H1 (cell line): ENCODE measurements around the gene AWAT2. TPM values are rescaled to one million over a fixed set of nuclear protein-coding genes. Genes with fewer than 3 reads are reported as not detected.

Experiments used
- CTCF ChIA-PET: fragments of 300-600 bp; sonication (Branson Sonifier 250); formaldehyde crosslinking; loops from one replicate; lab custom pipeline; 2021; ENCODE audit not compliant: partially characterized antibody; lab: Charles Lee
- POLR2A ChIA-PET: fragments of 300-600 bp; sonication (Branson Sonifier 250); formaldehyde crosslinking; loops from one replicate; lab custom pipeline; 2021; ENCODE audit warnings: inconsistent platforms; ENCODE audit not compliant: partially characterized antibody; lab: Charles Lee
- DNase-seq, 2 experiments: peaks; one replicate each; pipeline versions ENCODE4 v3.0.0 to v3.0.0-alpha.2; 2010 to 2022; ENCODE audit warnings: low spot score in 2 of 2, low read depth in 1 of 2, mixed read lengths in 1 of 2
- FAIRE-seq: peaks from 2 replicates; lab custom pipeline; 2011; peaks lifted over from hg19 to GRCh38; lab: Jason Lieb, UNC
- H2AFZ ChIP-seq: 2 replicates; pipeline ENCODE4 v1.8.1; 2012; ENCODE audit warnings: low read length, inconsistent platforms
- H2AK5ac ChIP-seq: 2 replicates; pipeline ENCODE4 v1.6.1; 2013; ENCODE audit warnings: low read depth, low read length
- H2BK120ac ChIP-seq: replicated peaks from 2 replicates; pipeline ENCODE3; 2013; ENCODE audit warnings: low read depth, low read length, inconsistent platforms
- H2BK12ac ChIP-seq: 2 replicates; pipeline ENCODE4 v1.6.1; 2013; ENCODE audit warnings: low read depth, low read length
- H2BK15ac ChIP-seq: 2 replicates; pipeline ENCODE4 v1.6.1; 2013; ENCODE audit warnings: low read length
- H2BK20ac ChIP-seq: 2 replicates; pipeline ENCODE4 v1.6.1; 2013; ENCODE audit warnings: low read length
- H2BK5ac ChIP-seq: 2 replicates; pipeline ENCODE4 v1.6.1; 2013; ENCODE audit warnings: low read depth, low read length
- H3K14ac ChIP-seq: 2 replicates; pipeline ENCODE4 v1.6.1; 2013; ENCODE audit warnings: inconsistent platforms; ENCODE audit not compliant: insufficient read length
- H3K18ac ChIP-seq: 2 replicates; pipeline ENCODE4 v1.6.1; 2013; ENCODE audit warnings: low read length; ENCODE audit errors: extremely low read depth
- H3K23ac ChIP-seq: 2 replicates; pipeline ENCODE4 v1.6.1; 2013; ENCODE audit warnings: inconsistent platforms; ENCODE audit not compliant: insufficient read length
- H3K23me2 ChIP-seq: 2 replicates; pipeline ENCODE4 v1.6.1; 2013; ENCODE audit warnings: low read depth, low read length
- H3K27ac ChIP-seq: 2 replicates; pipeline ENCODE4 v1.6.1; 2011; ENCODE audit warnings: low read depth, low read length, inconsistent platforms
- H3K27me3 ChIP-seq, 4 experiments: replicated peaks in 1 of 4; 1 replicate in 1 of 4; 2 replicates in 3 of 4; pipeline versions ENCODE4 v1.6.1 to v1.8.1; 2011 to 2013; ENCODE audit warnings: low read length in 3 of 4, mild to moderate bottlenecking in 3 of 4, inconsistent platforms in 2 of 4, mixed read lengths in 2 of 4, moderate library complexity in 1 of 4; ENCODE audit not compliant: control insufficient read depth in 3 of 4, insufficient read depth in 3 of 4; ENCODE audit errors: extremely low read depth in 1 of 4
- H3K36me3 ChIP-seq, 4 experiments: 2 replicates each; pipeline versions ENCODE4 v1.6.1 to v1.8.1; 2011 to 2013; ENCODE audit warnings: mild to moderate bottlenecking in 4 of 4, low read length in 3 of 4, moderate library complexity in 2 of 4, control low read depth in 1 of 4, inconsistent platforms in 1 of 4; ENCODE audit not compliant: insufficient read depth in 4 of 4, control insufficient read depth in 2 of 4
- H3K4ac ChIP-seq: replicated peaks from 2 replicates; pipeline ENCODE3; 2013; ENCODE audit warnings: low read length, low read depth, mixed read lengths, inconsistent platforms; ENCODE audit not compliant: insufficient read length
- H3K4me1 ChIP-seq, 4 experiments: replicated peaks in 1 of 4; 1 replicate in 1 of 4; 2 replicates in 3 of 4; pipeline versions ENCODE4 v1.6.1 to v1.8.1; 2011 to 2013; ENCODE audit warnings: low read length in 3 of 4, inconsistent platforms in 2 of 4, mixed read lengths in 1 of 4; ENCODE audit not compliant: insufficient read depth in 4 of 4, control insufficient read depth in 3 of 4
- H3K4me2 ChIP-seq, 2 experiments: 2 replicates each; pipeline versions ENCODE4 v1.6.1 to v1.8.1; 2011 to 2013; ENCODE audit warnings: low read depth in 2 of 2, low read length in 2 of 2, control low read depth in 1 of 2, inconsistent platforms in 1 of 2, mild to moderate bottlenecking in 1 of 2; ENCODE audit not compliant: insufficient read depth in 1 of 2
- H3K4me3 ChIP-seq, 4 experiments: fragments of 200-600, 300-600 bp in 1 of 4; sonication (generic), shearing (Covaris generic), sonication (Bioruptor Twin) in 1 of 4; 2 replicates each; pipeline versions ENCODE4 v1.5.1 to v1.8.1; 2011 to 2016; ENCODE audit warnings: low read length in 4 of 4, low read depth in 3 of 4, control low read depth in 2 of 4, inconsistent platforms in 2 of 4, mild to moderate bottlenecking in 2 of 4, mixed read lengths in 1 of 4, moderate library complexity in 1 of 4; ENCODE audit not compliant: insufficient read depth in 2 of 4; ENCODE audit errors: extremely low read depth in 1 of 4
- H3K56ac ChIP-seq: replicated peaks from 2 replicates; pipeline ENCODE3; 2013; ENCODE audit warnings: low read depth, mild to moderate bottlenecking, mixed read lengths, low read length, inconsistent platforms; ENCODE audit not compliant: insufficient read length
- H3K79me1 ChIP-seq: 2 replicates; pipeline ENCODE4 v1.6.1; 2013; ENCODE audit warnings: low read depth, low read length, control low read depth
- H3K79me2 ChIP-seq, 2 experiments: 2 replicates each; pipeline versions ENCODE4 v1.6.1 to v1.8.1; 2012 to 2013; ENCODE audit warnings: low read length in 2 of 2, mild to moderate bottlenecking in 2 of 2, inconsistent platforms in 1 of 2; ENCODE audit not compliant: insufficient read depth in 2 of 2, control insufficient read depth in 1 of 2
- H3K9ac ChIP-seq, 4 experiments: replicated peaks in 1 of 4; 1 replicate in 1 of 4; 2 replicates in 3 of 4; pipeline versions ENCODE4 v1.6.1 to v1.8.1; 2011 to 2013; ENCODE audit warnings: low read depth in 3 of 4, low read length in 3 of 4, control low read depth in 2 of 4, mild to moderate bottlenecking in 2 of 4, moderate library complexity in 2 of 4, inconsistent platforms in 1 of 4; ENCODE audit errors: extremely low read depth in 1 of 4
- H3K9me3 ChIP-seq, 2 experiments: 2 replicates each; pipeline versions ENCODE4 v1.6.1 to v1.8.1; 2012 to 2013; ENCODE audit warnings: mild to moderate bottlenecking in 2 of 2, moderate library complexity in 2 of 2, control low read depth in 1 of 2, inconsistent platforms in 1 of 2, low read depth in 1 of 2, low read length in 1 of 2, mixed read lengths in 1 of 2; ENCODE audit not compliant: insufficient read depth in 2 of 2
- H4K20me1 ChIP-seq, 2 experiments: replicated peaks in 1 of 2; 2 replicates each; pipeline versions ENCODE3 to v1.8.1; 2011 to 2013; ENCODE audit warnings: inconsistent platforms in 2 of 2, low read length in 2 of 2, mild to moderate bottlenecking in 1 of 2; ENCODE audit not compliant: insufficient read depth in 2 of 2, control insufficient read depth in 1 of 2
- H4K5ac ChIP-seq: 2 replicates; pipeline ENCODE4 v1.6.1; 2013; ENCODE audit warnings: low read length, low read depth, mixed read lengths, inconsistent platforms; ENCODE audit not compliant: insufficient read length
- H4K8ac ChIP-seq: 2 replicates; pipeline ENCODE4 v1.8.0; 2013; ENCODE audit warnings: mild to moderate bottlenecking, moderate library complexity, low read length, inconsistent platforms; ENCODE audit not compliant: insufficient read depth; ENCODE audit errors: extremely low read depth
- H4K91ac ChIP-seq: replicated peaks from 2 replicates; pipeline ENCODE3; 2013; ENCODE audit warnings: low read length, mixed read lengths, inconsistent platforms; ENCODE audit not compliant: insufficient read length
- BCL11A ChIP-seq, 2 experiments: IDR thresholded peaks; one replicate each; pipeline ENCODE4 v1.6.1; 2011; ENCODE audit warnings: low read depth in 2 of 2, low read length in 2 of 2, mild to moderate bottlenecking in 2 of 2
- CBX8 ChIP-seq: fragments of 300-800, 300-1000 bp; sonication (generic); IDR thresholded peaks from 2 replicates; pipeline ENCODE4 v1.7.1; 2016; ENCODE audit warnings: low read depth, low read length, borderline replicate concordance
- CHD2 ChIP-seq: IDR thresholded peaks from 2 replicates; pipeline ENCODE4 v1.6.1; 2012; ENCODE audit warnings: low read length, improper control_type of control experiment
- E2F6 ChIP-seq: IDR thresholded peaks from 2 replicates; pipeline ENCODE4 v1.6.1; 2012; ENCODE audit warnings: inconsistent platforms
- HDAC6 ChIP-seq: IDR thresholded peaks from one replicate; pipeline ENCODE4 v1.7.1; 2012; ENCODE audit warnings: low read depth, mild to moderate bottlenecking, inconsistent platforms, low read length, moderate library complexity
- NANOG ChIP-seq: IDR thresholded peaks from 2 replicates; pipeline ENCODE4 v1.6.1; 2011; ENCODE audit warnings: low read length, low read depth, mild to moderate bottlenecking, inconsistent platforms; ENCODE audit not compliant: insufficient read depth, poor library complexity, severe bottlenecking
- POLR2AphosphoS5 ChIP-seq: IDR thresholded peaks from 2 replicates; pipeline ENCODE4 v1.6.1; 2011; ENCODE audit warnings: low read depth, low read length
- RNF2 ChIP-seq: fragments of 200-900, 300-1000 bp; sonication (generic); IDR thresholded peaks from 2 replicates; pipeline ENCODE4 v1.7.1; 2016; ENCODE audit warnings: borderline replicate concordance, low read depth, mild to moderate bottlenecking, antibody characterized with exemption, low read length; ENCODE audit not compliant: poor library complexity, severe bottlenecking; ENCODE audit errors: missing control alignments
- SIN3A ChIP-seq, 2 experiments: IDR thresholded peaks in 1 of 2; conservative IDR thresholded peaks in 1 of 2; 2 replicates each; pipeline ENCODE4 v1.6.1; 2011 to 2012; ENCODE audit warnings: low read length in 2 of 2, improper control_type of control experiment in 1 of 2, low read depth in 1 of 2, mild to moderate bottlenecking in 1 of 2
- SIRT6 ChIP-seq: IDR thresholded peaks from one replicate; pipeline ENCODE4 v1.7.1; 2012; ENCODE audit warnings: low read length, inconsistent platforms
- SP4 ChIP-seq: IDR thresholded peaks from 2 replicates; pipeline ENCODE4 v1.6.1; 2012; ENCODE audit warnings: low read length, inconsistent platforms
- SUZ12 ChIP-seq: fragments of 200-600 bp; sonication (generic); IDR thresholded peaks from 2 replicates; pipeline ENCODE4 v1.6.1; 2012; ENCODE audit warnings: mild to moderate bottlenecking, inconsistent platforms, low read length, moderate library complexity, mixed read lengths
- TAF1 ChIP-seq: IDR thresholded peaks from 2 replicates; pipeline ENCODE4 v1.6.1; 2011; ENCODE audit warnings: mild to moderate bottlenecking, low read depth, low read length
- TBP ChIP-seq: IDR thresholded peaks from 2 replicates; pipeline ENCODE4 v1.6.1; 2011; ENCODE audit warnings: low read depth, low read length, improper control_type of control experiment
- TCF12 ChIP-seq: IDR thresholded peaks from 2 replicates; pipeline ENCODE4 v1.6.1; 2011; ENCODE audit warnings: low read depth, mild to moderate bottlenecking, low read length
- YY1 ChIP-seq: IDR thresholded peaks from 2 replicates; pipeline ENCODE4 v1.6.1; 2011; ENCODE audit warnings: low read depth, mild to moderate bottlenecking, low read length
- polyA plus RNA-seq, 7 experiments: library from polyadenylated mRNA; depleted of rRNA in 3 of 7; stranded (reverse) in 5 of 7; unstranded in 2 of 7; fragments of >200 nt in 5 of 7; fragments of 200-250 nt in 2 of 7; gene quantifications; 1 replicate in 5 of 7; 2 replicates in 1 of 7; 4 replicates in 1 of 7; pipeline versions ENCODE4 v1.2.1 to v1.2.3, GENCODE V29; 2011 to 2013; ENCODE audit warnings: missing spikeins in 2 of 7, mixed read lengths in 2 of 7
- total RNA-seq: library from RNA; stranded (reverse); fragmentation: NEBNext Ultra II Directional; extraction: Animal tissue kit (Norgen Biotek cat#: 25700); gene quantifications from 2 replicates; pipeline ENCODE4 v1.2.1, GENCODE V29; 2021

The AWAT2 gene
- total and polyA plus RNA-seq, 2 of the 8 experiments (the other 6 are each of a cell fraction or from before 2014, with no cell fraction given): not detected

DNA sequence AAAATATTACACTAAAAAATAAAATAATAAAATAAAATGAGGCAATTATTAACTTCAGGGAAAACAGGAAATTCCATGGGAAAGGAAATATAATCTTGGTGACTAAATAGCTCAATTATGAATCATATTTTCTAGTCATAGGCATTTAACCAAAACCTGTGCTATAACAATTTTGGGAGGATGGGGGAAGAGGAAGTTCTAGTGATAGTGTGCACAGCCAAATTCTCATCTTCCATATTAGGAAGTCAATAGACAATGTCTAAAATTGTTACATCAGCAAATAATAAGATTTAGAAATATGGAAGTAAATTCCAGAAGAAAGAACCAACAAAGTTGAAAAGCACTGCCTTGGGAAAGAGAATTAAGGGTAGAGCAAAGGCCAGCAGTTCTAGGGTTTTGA, 2.8 kb downstream of the AWAT2 start:
- Histone ChIP-seq H3K23me2 (no peaks in the 10 kb centered on the region), H3K4ac (no peak overlapping the region), H3K4me1 (no peaks in the 10 kb centered on the region), H3K9ac (no peak overlapping the region), H3K23ac (no peak overlapping the region), H3K36me3 (no peaks in the 10 kb centered on the region), H4K20me1 (no peaks in the 10 kb centered on the region), H3K27ac (no peak overlapping the region), H2BK120ac (no peak overlapping the region), H3K4me2 (no peak overlapping the region), H4K91ac (no peak overlapping the region), H2BK15ac (no peak overlapping the region), H2AFZ (no peak overlapping the region), H3K79me2 (no peaks in the 10 kb centered on the region), H3K4me3 (no peak overlapping the region), H3K27me3 (no peaks in the 10 kb centered on the region), H4K5ac (no peak overlapping the region), H3K79me1 (no peaks in the 10 kb centered on the region), H2AK5ac (no peak overlapping the region), H3K56ac (no peak overlapping the region), H3K9me3 (no peaks in the 10 kb centered on the region), H2BK12ac (no peak overlapping the region), H2BK5ac (no peak overlapping the region), H2BK20ac (no peak overlapping the region), H3K14ac (no peak overlapping the region), H3K18ac (no peak overlapping the region), H4K8ac (no peak overlapping the region)
- ChIA-PET POLR2A (no interaction called here), CTCF (interaction anchor here (1.1 kb wide), 1 partner anchor 50 kb away, joined by 4 read pairs; no protein-coding TSS in a partner anchor)
- FAIRE-seq (no peak), DNase-seq (no peak)
- TF ChIP-seq CBX8 (no peak), SUZ12 (no peak), YY1 (no peak), RNF2 (no peak), BCL11A (IDR thresholded peaks at IDR 0.05; ENCODE audit: low read depth in 2 of 2, low read length in 2 of 2) (no peak), TAF1 (no peak), POLR2AphosphoS5 (no peak), CHD2 (no peak), SP4 (no peak), TBP (no peak), NANOG (no peak), SIRT6 (no peak), TCF12 (no peak), E2F6 (no peak), SIN3A (conservative IDR thresholded peaks at IDR 0.05 in 1 of 2, IDR thresholded peaks at IDR 0.05 in 1 of 2; ENCODE audit: low read depth in 1 of 2, low read length in 2 of 2) (no peak), HDAC6 (no peak)
